ENCODE measurements around the gene ESR2. TPM values are rescaled to one million over a fixed set of nuclear protein-coding genes. Genes with fewer than 3 reads are reported as not detected.
A peak's percentile ranks its signal among the peaks of the same experiment; 100 is the strongest.

The ESR2 gene
- total and polyA plus RNA-seq, 8 donors: 0.21 to 3.0 (median 2.0) TPM

DNA sequence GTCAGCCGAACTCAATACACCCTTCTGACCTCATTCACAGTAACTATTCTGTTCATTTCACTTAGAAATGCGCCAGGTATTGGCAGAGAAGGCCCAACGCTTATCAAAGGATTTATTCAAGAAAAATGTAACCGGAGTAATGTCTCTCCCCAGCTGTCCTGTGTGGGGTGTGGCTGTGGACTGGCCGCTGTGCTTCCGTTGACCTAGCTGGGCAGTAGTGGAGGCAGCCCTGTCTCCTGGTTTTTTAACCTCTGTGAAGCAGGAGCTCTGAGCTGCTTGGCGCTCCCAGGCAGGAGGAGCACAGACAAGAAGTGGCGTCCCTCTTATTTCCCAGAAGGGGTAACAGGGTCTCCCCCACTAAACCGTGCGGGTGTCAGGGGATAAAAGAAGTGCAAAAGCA is 85.2 kb downstream of the ESR2 start:
- Histone ChIP-seq H3K27ac (peak overlapping the region; percentile 18 to 71), H3K4me1 (peaks cover 12 to 14% of the 10 kb centered on the region in 2 donors), H3K4me3 (no peak overlapping the region), H3K27me3 (no peaks in the 10 kb centered on the region), H3K9me3 (no peaks in the 10 kb centered on the region), H3K36me3 (peaks cover 0 to 55% of the 10 kb centered on the region in 2 donors)
- intact Hi-C loops (cut with DNase I): no loop called here
- DNase-seq: no peak
- peak; percentile 44 for ATAC-seq
- TF ChIP-seq, protein P1, sequence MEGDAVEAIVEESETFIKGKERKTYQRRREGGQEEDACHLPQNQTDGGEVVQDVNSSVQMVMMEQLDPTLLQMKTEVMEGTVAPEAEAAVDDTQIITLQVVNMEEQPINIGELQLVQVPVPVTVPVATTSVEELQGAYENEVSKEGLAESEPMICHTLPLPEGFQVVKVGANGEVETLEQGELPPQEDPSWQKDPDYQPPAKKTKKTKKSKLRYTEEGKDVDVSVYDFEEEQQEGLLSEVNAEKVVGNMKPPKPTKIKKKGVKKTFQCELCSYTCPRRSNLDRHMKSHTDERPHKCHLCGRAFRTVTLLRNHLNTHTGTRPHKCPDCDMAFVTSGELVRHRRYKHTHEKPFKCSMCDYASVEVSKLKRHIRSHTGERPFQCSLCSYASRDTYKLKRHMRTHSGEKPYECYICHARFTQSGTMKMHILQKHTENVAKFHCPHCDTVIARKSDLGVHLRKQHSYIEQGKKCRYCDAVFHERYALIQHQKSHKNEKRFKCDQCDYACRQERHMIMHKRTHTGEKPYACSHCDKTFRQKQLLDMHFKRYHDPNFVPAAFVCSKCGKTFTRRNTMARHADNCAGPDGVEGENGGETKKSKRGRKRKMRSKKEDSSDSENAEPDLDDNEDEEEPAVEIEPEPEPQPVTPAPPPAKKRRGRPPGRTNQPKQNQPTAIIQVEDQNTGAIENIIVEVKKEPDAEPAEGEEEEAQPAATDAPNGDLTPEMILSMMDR (IDR thresholded peaks at IDR 0.05): no peak

DNA sequence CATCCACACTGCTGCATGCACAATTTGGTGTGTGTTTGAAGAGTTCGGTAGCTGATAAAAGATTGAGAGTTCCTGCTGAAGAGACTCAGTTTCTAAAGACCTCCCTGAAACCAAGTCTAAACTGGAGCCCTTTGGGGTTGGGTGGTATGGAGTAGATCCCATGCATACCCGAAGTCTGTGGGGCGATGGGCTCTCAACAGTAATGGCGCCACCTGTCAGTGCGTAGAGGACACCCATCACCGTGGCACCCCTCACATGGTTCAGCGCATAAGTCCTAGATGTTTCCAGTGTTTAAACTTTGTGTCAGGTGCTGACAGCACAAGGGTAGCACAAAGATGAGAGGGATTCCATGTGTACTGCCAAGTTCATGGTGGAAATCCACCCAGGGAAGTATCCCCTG is 85.9 kb downstream of the ESR2 start:
- ATAC-seq: no peak

DNA sequence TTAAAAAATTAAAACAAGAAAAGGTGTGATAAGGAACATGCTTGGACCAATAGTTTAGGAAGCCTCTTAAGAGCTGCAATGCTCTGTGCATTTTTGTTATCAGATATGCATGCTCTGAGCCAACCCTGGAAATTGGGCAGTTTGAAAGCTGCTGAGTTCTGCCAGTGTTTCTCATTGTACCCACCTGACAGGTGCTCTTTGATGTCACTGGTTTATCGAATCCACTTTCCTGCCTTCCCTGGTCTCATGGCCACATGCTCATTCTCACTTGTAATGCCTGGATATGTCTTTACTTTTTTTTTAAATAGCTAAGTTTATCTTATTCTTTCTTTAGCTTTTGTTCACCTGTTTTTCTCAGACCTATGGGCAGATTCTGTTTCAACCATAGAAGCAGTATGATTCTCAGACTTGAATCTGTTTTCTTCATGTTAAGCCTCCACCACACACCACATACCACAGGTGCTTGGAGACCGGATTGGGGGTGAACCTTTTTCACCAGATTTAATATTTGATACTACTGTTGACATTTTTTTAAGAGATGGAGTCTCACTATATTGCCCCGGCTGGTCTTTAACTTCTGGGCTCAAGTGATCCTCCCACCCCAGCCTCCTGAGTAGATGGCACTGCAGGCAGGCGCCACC is 90.7 kb downstream of the ESR2 start:
- Histone ChIP-seq H3K9me3 (no peaks in the 10 kb centered on the region), H3K27me3 (no peaks in the 10 kb centered on the region), H3K27ac (no peak overlapping the region), H3K36me3 (peaks cover 0 to 2% of the 10 kb centered on the region in 2 donors), H3K4me1 (peaks cover 5 to 9% of the 10 kb centered on the region in 2 donors), H3K4me3 (no peak overlapping the region)
- intact Hi-C loops (cut with DNase I): no loop called here
- peak; percentile 10 for ATAC-seq
- TF ChIP-seq, protein P1 (IDR thresholded peaks at IDR 0.05): no peak
- DNase-seq: no peak

More for the DNA sequence above, 85.9 kb downstream of the ESR2 start:
- intact Hi-C loops (cut with DNase I): no loop called here
- Histone ChIP-seq H3K36me3 (peaks cover 0 to 50% of the 10 kb centered on the region in 2 donors), H3K27me3 (no peaks in the 10 kb centered on the region), H3K9me3 (no peaks in the 10 kb centered on the region), H3K4me3 (no peak overlapping the region), H3K27ac (no peak overlapping the region), H3K4me1 (peaks cover 12 to 14% of the 10 kb centered on the region in 2 donors)
- TF ChIP-seq, protein P1 (IDR thresholded peaks at IDR 0.05): no peak
- no peak for DNase-seq

DNA sequence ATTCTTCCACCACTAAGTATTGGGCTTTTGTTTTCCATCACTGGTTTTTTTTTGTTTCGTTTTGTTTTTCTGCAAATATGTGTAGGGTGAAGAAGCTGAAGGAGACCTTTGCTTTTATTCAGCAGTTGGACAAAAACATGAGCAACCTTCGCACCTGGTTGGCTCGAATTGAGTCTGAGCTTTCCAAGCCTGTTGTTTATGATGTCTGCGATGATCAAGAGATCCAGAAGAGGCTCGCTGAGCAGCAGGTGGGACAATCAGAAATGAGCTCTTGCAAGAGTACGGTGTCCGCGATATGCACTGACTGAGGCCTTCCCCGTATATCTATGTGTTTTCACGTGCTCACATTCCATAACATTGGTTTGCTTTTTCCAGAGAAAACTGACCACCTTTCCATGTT is 91.5 kb downstream of the ESR2 start:
- intact Hi-C loops (cut with DNase I): no loop called here
- TF ChIP-seq, protein P1 (IDR thresholded peaks at IDR 0.05): no peak
- Histone ChIP-seq H3K36me3 (no peaks in the 10 kb centered on the region), H3K27ac (no peak overlapping the region), H3K9me3 (no peaks in the 10 kb centered on the region), H3K4me1 (peaks cover 5 to 9% of the 10 kb centered on the region in 2 donors), H3K27me3 (no peaks in the 10 kb centered on the region), H3K4me3 (no peak overlapping the region)
- no peak for DNase-seq
- ATAC-seq: no peak

DNA sequence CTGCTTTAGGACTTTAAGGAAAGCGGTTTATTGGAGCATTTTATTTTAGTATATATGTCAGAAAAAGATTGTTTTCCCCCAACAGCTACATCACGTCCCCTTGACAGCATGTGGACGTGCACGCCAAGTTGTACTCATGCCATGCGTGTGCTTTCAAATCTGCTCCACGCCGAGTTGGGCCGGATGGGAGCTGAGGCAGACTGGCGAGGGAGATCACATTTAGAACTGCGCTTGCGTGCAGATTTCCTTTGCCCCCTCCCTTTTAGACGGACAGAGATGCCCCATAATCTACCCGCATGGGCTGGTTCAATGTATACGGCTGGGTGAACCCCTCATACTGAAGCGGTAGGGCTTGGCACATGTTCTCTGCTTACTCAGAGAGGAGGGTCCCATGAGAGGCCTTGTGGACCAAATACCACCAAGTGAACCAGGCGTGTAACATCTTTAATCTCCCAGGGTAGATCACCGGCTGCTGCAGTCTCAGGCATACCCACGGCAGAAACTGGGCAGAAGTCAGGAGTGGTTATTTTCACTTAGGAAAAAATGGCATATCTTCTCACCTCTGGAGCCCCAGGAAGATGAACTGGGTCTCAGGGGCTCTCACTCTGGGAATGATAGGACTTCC is 92.1 kb downstream of the ESR2 start:
- H3K4me3 ChIP-seq: no peak overlapping the region
- no peaks in the 10 kb centered on the region for H3K36me3 ChIP-seq
- TF ChIP-seq, protein P1 (IDR thresholded peaks at IDR 0.05): no peak
- H3K4me1 ChIP-seq: peaks cover 5 to 13% of the 10 kb centered on the region in 2 donors
- no peaks in the 10 kb centered on the region for H3K9me3 ChIP-seq
- peaks cover 0 to 2% of the 10 kb centered on the region in 2 donors for H3K27me3 ChIP-seq
- ATAC-seq (no peak), DNase-seq (no peak)
- intact Hi-C loops (cut with DNase I): no loop called here
- H3K27ac ChIP-seq: no peak overlapping the region

All from left lung (tissue), 10 donors.